ENCODE data around the gene APOL4.

The APOL4 gene

DNA sequence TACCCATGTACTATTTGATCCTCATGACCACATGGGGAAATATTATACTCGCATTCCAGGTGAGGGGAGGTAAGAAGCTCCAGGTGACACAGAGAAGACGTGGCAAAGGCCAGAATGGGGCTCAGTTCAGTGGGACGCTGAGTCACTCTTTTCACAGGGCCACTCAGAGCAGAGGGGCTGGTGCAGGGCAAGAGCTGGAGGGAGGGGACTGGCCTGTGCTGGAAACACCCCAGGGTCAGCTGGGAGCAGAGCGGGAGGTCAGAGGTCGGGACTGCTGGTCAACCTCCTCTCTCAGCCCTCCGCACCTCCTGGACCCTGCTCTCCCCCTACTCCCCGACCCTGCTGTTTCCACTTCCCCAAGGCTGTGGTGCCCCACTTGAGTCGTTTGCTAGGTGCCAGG is 53.2 kb downstream of the APOL4 start:
- H3K27me3 ChIP-seq (ENCODE audit: insufficient read depth, poor library complexity, severe bottlenecking) = peaks cover under 1% of the 10 kb centered on the region
- DNase-seq (ENCODE audit: low read depth in 1 of 2, low spot score in 1 of 2) = no peak
- TF ChIP-seq SPI1 (IDR thresholded peaks at IDR 0.05; ENCODE audit: borderline replicate concordance, low read depth) = no peak
- TF ChIP-seq, protein P1, sequence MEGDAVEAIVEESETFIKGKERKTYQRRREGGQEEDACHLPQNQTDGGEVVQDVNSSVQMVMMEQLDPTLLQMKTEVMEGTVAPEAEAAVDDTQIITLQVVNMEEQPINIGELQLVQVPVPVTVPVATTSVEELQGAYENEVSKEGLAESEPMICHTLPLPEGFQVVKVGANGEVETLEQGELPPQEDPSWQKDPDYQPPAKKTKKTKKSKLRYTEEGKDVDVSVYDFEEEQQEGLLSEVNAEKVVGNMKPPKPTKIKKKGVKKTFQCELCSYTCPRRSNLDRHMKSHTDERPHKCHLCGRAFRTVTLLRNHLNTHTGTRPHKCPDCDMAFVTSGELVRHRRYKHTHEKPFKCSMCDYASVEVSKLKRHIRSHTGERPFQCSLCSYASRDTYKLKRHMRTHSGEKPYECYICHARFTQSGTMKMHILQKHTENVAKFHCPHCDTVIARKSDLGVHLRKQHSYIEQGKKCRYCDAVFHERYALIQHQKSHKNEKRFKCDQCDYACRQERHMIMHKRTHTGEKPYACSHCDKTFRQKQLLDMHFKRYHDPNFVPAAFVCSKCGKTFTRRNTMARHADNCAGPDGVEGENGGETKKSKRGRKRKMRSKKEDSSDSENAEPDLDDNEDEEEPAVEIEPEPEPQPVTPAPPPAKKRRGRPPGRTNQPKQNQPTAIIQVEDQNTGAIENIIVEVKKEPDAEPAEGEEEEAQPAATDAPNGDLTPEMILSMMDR (IDR thresholded peaks at IDR 0.05; ENCODE audit: insufficient read depth, low read length) = no peak
- TF ChIP-seq, protein P2, sequence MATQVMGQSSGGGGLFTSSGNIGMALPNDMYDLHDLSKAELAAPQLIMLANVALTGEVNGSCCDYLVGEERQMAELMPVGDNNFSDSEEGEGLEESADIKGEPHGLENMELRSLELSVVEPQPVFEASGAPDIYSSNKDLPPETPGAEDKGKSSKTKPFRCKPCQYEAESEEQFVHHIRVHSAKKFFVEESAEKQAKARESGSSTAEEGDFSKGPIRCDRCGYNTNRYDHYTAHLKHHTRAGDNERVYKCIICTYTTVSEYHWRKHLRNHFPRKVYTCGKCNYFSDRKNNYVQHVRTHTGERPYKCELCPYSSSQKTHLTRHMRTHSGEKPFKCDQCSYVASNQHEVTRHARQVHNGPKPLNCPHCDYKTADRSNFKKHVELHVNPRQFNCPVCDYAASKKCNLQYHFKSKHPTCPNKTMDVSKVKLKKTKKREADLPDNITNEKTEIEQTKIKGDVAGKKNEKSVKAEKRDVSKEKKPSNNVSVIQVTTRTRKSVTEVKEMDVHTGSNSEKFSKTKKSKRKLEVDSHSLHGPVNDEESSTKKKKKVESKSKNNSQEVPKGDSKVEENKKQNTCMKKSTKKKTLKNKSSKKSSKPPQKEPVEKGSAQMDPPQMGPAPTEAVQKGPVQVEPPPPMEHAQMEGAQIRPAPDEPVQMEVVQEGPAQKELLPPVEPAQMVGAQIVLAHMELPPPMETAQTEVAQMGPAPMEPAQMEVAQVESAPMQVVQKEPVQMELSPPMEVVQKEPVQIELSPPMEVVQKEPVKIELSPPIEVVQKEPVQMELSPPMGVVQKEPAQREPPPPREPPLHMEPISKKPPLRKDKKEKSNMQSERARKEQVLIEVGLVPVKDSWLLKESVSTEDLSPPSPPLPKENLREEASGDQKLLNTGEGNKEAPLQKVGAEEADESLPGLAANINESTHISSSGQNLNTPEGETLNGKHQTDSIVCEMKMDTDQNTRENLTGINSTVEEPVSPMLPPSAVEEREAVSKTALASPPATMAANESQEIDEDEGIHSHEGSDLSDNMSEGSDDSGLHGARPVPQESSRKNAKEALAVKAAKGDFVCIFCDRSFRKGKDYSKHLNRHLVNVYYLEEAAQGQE (IDR thresholded peaks at IDR 0.05; ENCODE audit: insufficient replicate concordance, low read depth) = no peak
- no peak for TF ChIP-seq GABPA (IDR thresholded peaks at IDR 0.05; ENCODE audit: low read depth)
- no peak for TF ChIP-seq POLR2AphosphoS5 (IDR thresholded peaks at IDR 0.05; ENCODE audit: low read depth)
- H3K4me3 ChIP-seq (replicated peaks; ENCODE audit: insufficient read depth, low read length) = no peak overlapping the region
- no peak overlapping the region for H3K27ac ChIP-seq (replicated peaks)

DNA sequence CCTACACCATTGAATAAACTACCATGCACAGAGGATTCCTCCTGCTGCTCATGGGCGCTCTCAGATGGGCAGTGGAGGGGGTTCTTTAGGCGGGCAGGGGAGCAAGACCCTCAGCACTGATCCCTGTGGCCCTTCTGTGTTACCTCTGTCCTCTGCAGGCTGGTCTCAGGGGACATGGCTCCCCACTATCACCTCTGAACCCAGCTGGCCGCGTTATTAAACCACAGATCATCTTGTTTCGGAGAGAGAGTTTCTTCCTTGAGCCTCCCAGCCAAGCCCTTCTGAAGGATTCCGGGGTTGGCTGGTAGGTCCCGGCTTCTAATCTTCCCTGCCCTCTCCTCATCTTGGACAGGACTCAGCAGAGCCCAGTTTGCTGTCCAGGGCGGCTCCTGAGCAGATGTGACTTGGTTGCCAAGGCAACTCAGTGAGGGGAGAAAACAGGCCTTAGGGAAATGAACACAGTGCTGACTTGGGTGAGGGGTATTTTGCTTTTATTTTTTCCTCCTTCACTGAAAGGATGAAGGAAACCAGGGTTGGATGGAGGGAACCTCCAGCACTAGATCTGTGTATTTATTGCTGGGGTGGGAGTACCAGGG is 54.3 kb downstream of the APOL4 start:
- Histone ChIP-seq H3K4me3 (replicated peaks; ENCODE audit: insufficient read depth, low read length) (no peak overlapping the region), H3K27ac (replicated peaks) (no peak overlapping the region), H3K27me3 (ENCODE audit: insufficient read depth, poor library complexity, severe bottlenecking) (peaks cover 3% of the 10 kb centered on the region)
- TF ChIP-seq, protein P1 (IDR thresholded peaks at IDR 0.05; ENCODE audit: insufficient read depth, low read length) = no peak
- no peak for TF ChIP-seq GABPA (IDR thresholded peaks at IDR 0.05; ENCODE audit: low read depth)
- TF ChIP-seq POLR2AphosphoS5 (IDR thresholded peaks at IDR 0.05; ENCODE audit: low read depth) = no peak
- TF ChIP-seq, protein P2 (IDR thresholded peaks at IDR 0.05; ENCODE audit: insufficient replicate concordance, low read depth) = no peak
- TF ChIP-seq SPI1 (IDR thresholded peaks at IDR 0.05; ENCODE audit: borderline replicate concordance, low read depth) = no peak
- DNase-seq (ENCODE audit: low read depth in 1 of 2, low spot score in 1 of 2) = no peak

DNA sequence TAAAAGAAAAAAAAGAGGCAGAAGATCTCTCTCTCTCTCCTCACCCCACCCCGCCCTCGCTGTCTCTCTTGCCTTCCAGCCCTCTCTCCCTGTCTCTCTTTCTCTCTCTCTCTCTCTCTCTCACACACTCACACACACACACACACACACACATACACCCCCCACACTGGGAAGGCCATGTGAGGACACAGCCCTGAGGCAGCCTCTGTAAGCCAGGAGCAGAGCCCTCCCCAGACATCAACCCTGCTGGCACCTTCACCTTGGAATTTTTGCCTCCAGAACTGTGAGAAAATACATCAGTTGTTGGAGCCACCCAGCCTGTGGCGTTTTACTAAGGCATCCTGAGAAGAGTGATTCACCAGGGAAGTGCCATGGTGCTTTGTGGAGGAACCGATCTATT is 55.7 kb downstream of the APOL4 start:
- DNase-seq (ENCODE audit: low read depth in 1 of 2, low spot score in 1 of 2) = no peak
- H3K4me3 ChIP-seq (replicated peaks; ENCODE audit: insufficient read depth, low read length) = no peak overlapping the region
- TF ChIP-seq SPI1 (IDR thresholded peaks at IDR 0.05; ENCODE audit: borderline replicate concordance, low read depth) (no peak), POLR2AphosphoS5 (IDR thresholded peaks at IDR 0.05; ENCODE audit: low read depth) (no peak), GABPA (IDR thresholded peaks at IDR 0.05; ENCODE audit: low read depth) (no peak)
- TF ChIP-seq, protein P1 (IDR thresholded peaks at IDR 0.05; ENCODE audit: insufficient read depth, low read length) = no peak
- TF ChIP-seq, protein P2 (IDR thresholded peaks at IDR 0.05; ENCODE audit: insufficient replicate concordance, low read depth) = no peak

More for the DNA sequence above, 55.7 kb downstream of the APOL4 start:
- H3K27ac ChIP-seq (replicated peaks) = no peak overlapping the region
- peaks cover 3% of the 10 kb centered on the region for H3K27me3 ChIP-seq (ENCODE audit: insufficient read depth, poor library complexity, severe bottlenecking)

All from HL-60 (cell line).